ENCODE results near the gene CRTC2.

CRTC2 gene

GRCh38 chr1:153922972-153923925 is 35.2 kb downstream of the CRTC2 start, which contains the start of gene GATAD2B:
Gene GATAD2B, minus strand, starts transcription at chr1:153922972. Its CDS starts 94,625 bp downstream, at chr1:153828347.
- Histone ChIP-seq H3K36me3 (ENCODE audit: insufficient read depth, low read length) (no peaks in the 10 kb centered on the region), H3K9me2 (replicated peaks; ENCODE audit: low read depth, low read length) (no peaks in the 10 kb centered on the region), H3K9me3 (ENCODE audit: insufficient read depth, low read depth, low read length) (no peaks in the 10 kb centered on the region), H4K20me1 (ENCODE audit: insufficient read depth, low read length, poor library complexity, severe bottlenecking) (peaks cover 37% of the 10 kb centered on the region), H3K9ac (ENCODE audit: low read depth, low read length, poor library complexity, severe bottlenecking) (peak within 1 kb of the TSS; percentile 96), H2AFZ (ENCODE audit: low read length) (peak within 1 kb of the TSS; percentile 83), H3F3A (ENCODE audit: low read depth) (no peaks in the 10 kb centered on the region), H3K27me3 (ENCODE audit: insufficient read depth, low read length, poor library complexity, severe bottlenecking) (no peaks in the 10 kb centered on the region), H3K79me2 (ENCODE audit: insufficient read depth, low read length) (peaks cover 48% of the 10 kb centered on the region), H3K4me1 (ENCODE audit: insufficient read depth, low read length, poor library complexity, severe bottlenecking) (peaks cover 30% of the 10 kb centered on the region), H3K4me3 (ENCODE audit: low read length, poor library complexity, severe bottlenecking) (peak within 1 kb of the TSS; percentile 97), H3K4me2 (ENCODE audit: low read depth, low read length, poor library complexity, severe bottlenecking) (peak within 1 kb of the TSS; percentile 94)
- TF ChIP-seq EZH2phosphoT487 (IDR thresholded peaks at IDR 0.05; ENCODE audit: borderline replicate concordance): no peak
- no peak for TF ChIP-seq CTCF (conservative IDR thresholded peaks at IDR 0.05; ENCODE audit: low read length)

DNA sequence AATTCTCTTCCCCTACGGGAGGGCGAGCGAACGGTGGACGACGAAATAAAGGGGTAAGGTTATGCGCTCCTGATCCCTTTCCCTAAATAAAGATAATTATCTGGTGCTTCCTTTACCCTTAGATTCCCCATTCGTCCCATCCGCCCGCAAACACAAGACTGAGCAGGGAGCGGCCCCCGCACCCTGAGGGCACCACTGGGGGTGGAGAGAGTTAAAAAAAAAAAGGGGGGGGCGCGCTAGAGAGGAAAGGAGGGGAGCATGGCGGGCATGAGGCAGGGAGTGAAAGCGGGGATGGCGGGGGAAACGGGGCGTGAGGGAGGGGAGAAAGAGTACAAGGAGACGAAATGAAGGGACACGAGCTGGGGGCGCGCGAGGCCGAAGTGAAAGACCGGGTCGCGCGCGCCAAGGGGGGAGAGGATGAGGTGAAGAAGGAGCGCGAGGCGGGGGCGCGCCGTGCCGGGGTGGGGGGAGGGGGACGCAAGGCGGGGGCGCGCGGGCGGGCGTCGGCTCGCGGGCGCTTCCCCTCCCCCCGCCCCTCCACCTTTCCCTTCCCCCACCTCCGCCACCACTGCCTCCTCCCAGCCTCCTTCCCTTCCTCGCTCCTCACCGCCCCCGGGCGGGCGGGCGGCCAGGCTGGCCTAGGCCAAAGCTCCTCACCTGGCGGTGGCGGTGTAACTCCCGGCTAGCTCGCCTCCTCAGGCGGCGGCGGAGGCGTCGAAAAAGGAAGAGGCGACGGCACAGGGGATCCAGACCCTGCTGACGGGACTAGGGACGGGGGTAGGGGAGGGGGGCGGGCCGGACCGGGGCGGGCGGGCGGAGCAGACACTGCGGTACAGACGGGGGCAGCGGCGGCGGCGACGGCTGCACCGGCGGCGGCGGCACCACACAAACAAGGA is 36.1 kb downstream of the CRTC2 start:
- Histone ChIP-seq H3K9me2 (replicated peaks; ENCODE audit: low read depth, low read length) (no peaks in the 10 kb centered on the region), H3F3A (ENCODE audit: low read depth) (no peaks in the 10 kb centered on the region), H3K9ac (ENCODE audit: low read depth, low read length, poor library complexity, severe bottlenecking) (peak overlapping the region; percentile 96), H2AFZ (ENCODE audit: low read length) (peak overlapping the region; percentile 59; the same call in 1 of the 2 replicates), H3K4me3 (ENCODE audit: low read length, poor library complexity, severe bottlenecking) (peak overlapping the region; percentile 97), H3K4me2 (ENCODE audit: low read depth, low read length, poor library complexity, severe bottlenecking) (peak overlapping the region; percentile 94), H4K20me1 (ENCODE audit: insufficient read depth, low read length, poor library complexity, severe bottlenecking) (peaks cover 46% of the 10 kb centered on the region), H3K79me2 (ENCODE audit: insufficient read depth, low read length) (peaks cover 58% of the 10 kb centered on the region), H3K27me3 (ENCODE audit: insufficient read depth, low read length, poor library complexity, severe bottlenecking) (no peaks in the 10 kb centered on the region), H3K36me3 (ENCODE audit: insufficient read depth, low read length) (peaks cover 4% of the 10 kb centered on the region; the same call in 1 of the 2 replicates), H3K4me1 (ENCODE audit: insufficient read depth, low read length, poor library complexity, severe bottlenecking) (peaks cover 36% of the 10 kb centered on the region), H3K9me3 (ENCODE audit: insufficient read depth, low read depth, low read length) (no peaks in the 10 kb centered on the region)
- TF ChIP-seq EZH2phosphoT487 (IDR thresholded peaks at IDR 0.05; ENCODE audit: borderline replicate concordance) (no peak), CTCF (conservative IDR thresholded peaks at IDR 0.05; ENCODE audit: low read length) (peak; percentile 30; the same call in 1 of the 2 replicates)

DNA sequence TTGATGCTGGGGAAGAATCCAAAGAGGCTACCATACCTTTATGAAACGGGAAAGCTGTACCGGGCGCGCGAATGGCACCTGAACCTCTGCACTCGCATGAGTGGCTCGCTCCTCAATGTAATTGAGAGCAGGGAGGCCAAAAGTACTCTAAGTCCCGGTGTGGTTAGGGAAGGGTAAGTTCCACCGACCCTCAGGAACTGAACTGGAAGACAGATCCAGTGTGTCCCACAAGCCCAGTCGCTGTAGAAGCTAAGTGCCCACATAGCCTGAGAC is 36.7 kb downstream of the CRTC2 start:
- Histone ChIP-seq H3K4me3 (ENCODE audit: low read length, poor library complexity, severe bottlenecking) (peak overlapping the region; percentile 97), H3K9ac (ENCODE audit: low read depth, low read length, poor library complexity, severe bottlenecking) (peak overlapping the region; percentile 96), H3K79me2 (ENCODE audit: insufficient read depth, low read length) (peaks cover 63% of the 10 kb centered on the region), H2AFZ (ENCODE audit: low read length) (no peak overlapping the region), H3K9me3 (ENCODE audit: insufficient read depth, low read depth, low read length) (no peaks in the 10 kb centered on the region), H3F3A (ENCODE audit: low read depth) (no peaks in the 10 kb centered on the region), H3K36me3 (ENCODE audit: insufficient read depth, low read length) (peaks cover 4% of the 10 kb centered on the region; the same call in 1 of the 2 replicates), H3K27me3 (ENCODE audit: insufficient read depth, low read length, poor library complexity, severe bottlenecking) (no peaks in the 10 kb centered on the region), H3K4me1 (ENCODE audit: insufficient read depth, low read length, poor library complexity, severe bottlenecking) (peaks cover 36% of the 10 kb centered on the region), H4K20me1 (ENCODE audit: insufficient read depth, low read length, poor library complexity, severe bottlenecking) (peaks cover 49% of the 10 kb centered on the region), H3K9me2 (replicated peaks; ENCODE audit: low read depth, low read length) (no peaks in the 10 kb centered on the region), H3K4me2 (ENCODE audit: low read depth, low read length, poor library complexity, severe bottlenecking) (peak overlapping the region; percentile 94)
- TF ChIP-seq EZH2phosphoT487 (IDR thresholded peaks at IDR 0.05; ENCODE audit: borderline replicate concordance) (no peak), CTCF (conservative IDR thresholded peaks at IDR 0.05; ENCODE audit: low read length) (no peak)
